Renal pelvis (tissue), 4 donors: ENCODE measurements around the gene NPR2. TPM values are rescaled to one million over a fixed set of nuclear protein-coding genes. Genes with fewer than 3 reads are reported as not detected.

Experiments used
- DNase-seq: peaks from one replicate; pipeline ENCODE4 v3.0.0-alpha.2; 2013
- polyA plus RNA-seq, 3 donors: library from polyadenylated mRNA; unstranded; fragments of 120-200 nt; gene quantifications; one replicate each; pipeline ENCODE4 v1.2.1, GENCODE V29; 2013; ENCODE audit not compliant: insufficient read length in 3 of 3

NPR2 gene
- polyA plus RNA-seq, 3 donors, result 24.5 to 29.4 (median 28.2) TPM

- DNase-seq, result no peak
These were observed 4.3 kb downstream of the NPR2 start for GRCh38 chr9:35795695-35796094.

DNA sequence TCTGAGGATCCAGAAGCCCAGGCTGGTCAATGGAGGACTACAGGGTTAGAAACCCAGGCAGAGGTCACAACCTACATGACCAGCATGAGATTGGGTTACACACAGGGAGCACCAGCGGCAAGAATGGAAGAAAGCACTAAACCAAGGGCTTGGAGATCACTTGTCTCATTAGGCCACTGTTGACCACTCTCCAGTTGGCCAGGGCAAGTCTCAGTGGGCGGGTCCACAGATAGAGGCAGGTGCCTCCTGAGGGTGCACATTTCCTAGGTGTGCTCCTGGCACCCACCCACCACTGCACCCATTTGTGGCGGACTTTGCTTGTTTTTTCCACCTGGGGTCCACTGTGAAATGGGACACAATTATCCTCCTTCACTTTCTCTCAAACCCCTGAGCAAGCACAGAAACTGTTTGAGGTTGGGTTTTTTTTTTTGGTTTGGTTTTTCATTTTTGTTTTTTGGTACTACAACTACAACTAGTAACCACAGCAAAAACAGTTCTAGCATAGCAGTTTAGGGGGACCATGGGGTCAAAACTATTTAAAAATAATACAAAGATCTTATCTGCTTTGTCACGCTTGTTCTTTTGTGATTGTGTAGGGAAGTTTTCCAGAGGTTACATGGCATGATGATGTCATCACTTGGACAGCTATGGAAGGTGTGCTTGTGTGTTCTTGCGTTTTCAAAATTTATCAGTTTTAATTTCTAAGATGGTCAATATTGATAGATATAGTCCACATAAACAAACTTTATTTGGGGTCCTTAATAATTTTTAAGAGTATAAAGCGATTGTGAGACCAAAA lies 6.1 kb downstream of the NPR2 start:
- DNase-seq, result no peak

GRCh38 chr9:35798658-35799374 lies 7.4 kb downstream of the NPR2 start:
- no peak for DNase-seq

DNA sequence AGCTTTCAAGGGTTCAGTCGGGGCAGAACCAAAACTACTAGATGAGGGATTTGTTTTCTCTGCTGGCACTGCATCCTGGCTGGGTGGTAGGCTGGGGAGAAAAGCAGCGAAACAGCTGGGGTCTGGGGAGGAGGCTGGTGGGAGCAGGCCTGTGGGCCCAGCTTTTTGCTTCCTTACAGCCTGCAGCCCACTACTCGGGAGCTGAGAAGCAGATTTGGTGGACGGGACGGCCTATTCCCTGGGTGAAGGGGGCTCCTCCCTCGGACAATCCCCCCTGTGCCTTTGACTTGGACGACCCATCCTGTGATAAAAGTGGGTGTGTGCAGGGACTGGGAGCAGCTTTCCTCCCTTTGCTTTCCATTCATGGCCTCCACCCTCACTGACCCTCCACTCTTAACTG lies 9.1 kb downstream of the NPR2 start:
- no peak for DNase-seq

GRCh38 chr9:35801328-35802128 lies 10.1 kb downstream of the NPR2 start:
- no peak for DNase-seq

DNA sequence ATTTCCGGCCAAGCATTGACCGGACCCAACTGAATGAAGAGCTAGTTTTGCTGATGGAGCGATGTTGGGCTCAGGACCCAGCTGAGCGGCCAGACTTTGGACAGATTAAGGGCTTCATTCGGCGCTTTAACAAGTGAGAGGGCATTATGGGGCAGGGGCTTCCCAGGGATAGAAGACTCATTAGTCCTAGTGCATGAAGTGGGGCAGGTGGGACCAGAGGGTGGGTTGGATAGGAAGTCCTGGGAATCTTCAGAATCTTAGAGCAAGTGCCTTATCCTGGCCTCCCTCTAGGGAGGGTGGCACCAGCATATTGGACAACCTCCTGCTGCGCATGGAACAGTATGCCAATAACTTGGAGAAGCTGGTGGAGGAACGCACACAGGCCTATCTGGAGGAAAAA lies 14.7 kb downstream of the NPR2 start:
- no peak for DNase-seq

DNA sequence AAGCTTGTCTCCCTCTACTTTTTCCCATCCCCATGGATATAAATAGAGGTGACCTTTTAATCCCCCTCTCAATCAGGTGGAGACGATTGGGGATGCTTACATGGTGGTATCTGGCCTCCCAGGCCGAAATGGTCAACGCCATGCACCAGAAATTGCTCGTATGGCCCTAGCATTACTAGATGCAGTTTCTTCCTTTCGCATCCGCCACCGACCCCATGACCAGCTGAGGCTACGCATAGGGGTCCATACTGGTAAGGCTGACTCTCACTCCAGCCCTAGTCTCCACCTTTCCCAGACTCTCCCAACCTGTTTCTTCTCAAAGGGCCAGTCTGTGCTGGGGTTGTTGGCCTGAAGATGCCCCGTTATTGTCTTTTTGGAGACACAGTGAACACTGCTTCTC lies 17.0 kb downstream of the NPR2 start:
- DNase-seq, result no peak

DNA sequence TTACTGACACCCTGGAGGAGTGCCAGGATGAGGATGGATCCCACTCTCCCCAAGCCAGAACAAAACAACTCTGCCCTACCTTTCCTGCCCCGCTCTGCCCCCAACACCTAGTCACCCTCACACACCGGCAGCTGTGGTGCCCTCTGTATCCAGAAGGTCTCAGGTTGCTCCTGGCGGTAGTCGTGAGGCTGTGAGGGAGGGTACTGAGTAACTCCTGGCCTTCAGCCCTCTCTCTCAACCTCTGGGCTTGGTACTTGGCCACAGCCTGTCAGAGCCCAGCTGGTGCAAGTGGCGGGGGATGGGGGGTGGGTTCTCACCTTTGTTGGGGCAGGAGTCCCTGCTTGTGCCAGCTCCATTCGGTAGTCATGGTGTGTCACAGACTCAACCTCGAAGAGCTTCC lies 18.7 kb downstream of the NPR2 start:
- no peak for DNase-seq

GRCh38 chr9:35811381-35812024 lies 20.1 kb downstream of the NPR2 start:
- no peak for DNase-seq

DNA sequence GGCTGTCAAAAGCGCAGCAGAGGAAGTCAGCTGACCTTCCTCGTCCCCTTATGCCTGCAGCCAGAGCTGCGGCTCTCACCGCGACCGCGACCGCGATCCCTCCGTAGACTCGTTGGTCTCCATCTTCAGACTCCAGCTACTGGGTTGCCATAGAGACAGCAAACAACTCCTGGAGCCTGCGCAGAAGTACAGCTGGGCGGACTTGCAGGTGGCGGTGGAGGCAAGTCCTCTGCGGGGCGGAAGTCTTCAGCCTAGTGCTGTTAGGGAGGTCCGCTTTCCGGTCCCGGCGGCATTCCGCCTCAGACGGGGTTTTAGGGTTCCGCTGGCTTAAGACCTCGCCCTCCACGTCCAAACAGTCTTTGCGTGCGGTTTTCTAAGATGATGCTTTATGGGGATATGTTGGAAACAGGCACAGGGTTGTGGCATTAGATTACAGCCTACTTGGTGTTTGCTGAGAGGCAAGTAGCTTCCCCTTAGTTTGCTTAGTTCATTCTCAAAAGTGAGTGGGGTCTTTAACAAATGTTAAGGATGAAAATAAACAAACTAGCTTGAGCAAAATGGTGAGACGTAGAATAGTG lies 20.7 kb downstream of the NPR2 start, which contains the start of gene SPAG8:
Gene SPAG8, minus strand, starts transcription at position 238 of the 578 bp plus-strand sequence. Its CDS starts 115 bp downstream, at position 123.
- peak; percentile 95 for DNase-seq

- DNase-seq, result no peak
These were observed 22.2 kb downstream of the NPR2 start for GRCh38 chr9:35813434-35814105.

DNA sequence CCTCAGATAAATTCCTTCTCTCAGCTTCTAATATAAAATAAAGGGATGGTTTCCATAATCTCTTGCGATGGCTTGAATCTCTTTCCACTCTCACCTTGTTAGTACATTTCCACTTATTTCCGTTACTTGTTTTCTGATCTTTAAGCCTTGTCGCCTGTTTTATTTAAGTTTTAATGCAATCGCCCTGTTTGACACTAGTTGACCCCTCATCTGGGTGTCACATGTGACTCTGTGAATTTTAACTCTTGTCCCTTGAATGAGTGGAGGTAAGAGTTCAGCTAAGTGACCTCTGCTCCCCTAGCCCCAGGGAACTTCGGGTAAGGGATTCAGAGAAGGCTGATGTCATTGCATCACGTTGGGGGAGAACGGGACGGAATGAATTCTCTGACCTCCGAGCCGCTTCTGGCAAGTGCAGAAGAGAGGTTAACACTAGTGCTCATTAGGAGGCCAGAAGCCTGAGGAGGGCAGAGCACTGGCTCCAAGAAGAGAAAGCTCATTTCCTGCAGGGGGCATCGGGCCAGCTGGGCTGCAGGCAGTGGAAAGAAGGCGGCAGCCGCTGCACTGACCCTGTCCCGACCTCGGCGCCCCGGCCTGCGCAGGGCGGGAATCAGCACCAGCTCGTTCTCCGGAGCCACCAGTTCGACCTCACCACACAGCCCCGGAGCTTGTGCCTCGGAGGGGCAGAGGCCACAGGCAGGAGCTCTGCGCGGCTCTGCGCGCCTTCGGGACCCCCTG lies 22.9 kb downstream of the NPR2 start:
- peak; percentile 51 for DNase-seq

- peak; percentile 98 for DNase-seq
These were observed 23.6 kb downstream of the NPR2 start, which contains the start of gene HINT2 for GRCh38 chr9:35814841-35815543. Gene HINT2 (minus strand): TSS chr9:35815042. CDS start chr9:35814979, 63 bp downstream.

DNA sequence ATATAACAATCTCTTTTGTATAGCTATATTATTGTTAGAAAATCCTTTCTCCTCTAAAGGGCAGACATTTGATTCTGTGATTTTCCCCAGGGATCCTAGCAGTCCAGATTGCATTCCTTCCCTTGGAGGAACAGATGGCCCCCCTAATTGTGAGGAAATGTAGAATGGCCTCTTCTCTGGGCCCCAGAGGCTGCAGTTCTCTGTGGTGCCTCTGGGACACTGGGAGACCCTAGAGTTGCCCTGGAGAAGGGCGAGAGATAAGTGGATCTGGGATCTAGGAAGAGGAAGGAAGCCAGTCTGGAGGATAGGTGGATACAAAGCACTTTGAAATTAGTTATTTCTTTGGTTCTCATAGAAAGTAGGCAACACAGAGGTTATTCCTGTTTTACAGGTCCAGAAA lies 25.3 kb downstream of the NPR2 start:
- no peak for DNase-seq

DNA sequence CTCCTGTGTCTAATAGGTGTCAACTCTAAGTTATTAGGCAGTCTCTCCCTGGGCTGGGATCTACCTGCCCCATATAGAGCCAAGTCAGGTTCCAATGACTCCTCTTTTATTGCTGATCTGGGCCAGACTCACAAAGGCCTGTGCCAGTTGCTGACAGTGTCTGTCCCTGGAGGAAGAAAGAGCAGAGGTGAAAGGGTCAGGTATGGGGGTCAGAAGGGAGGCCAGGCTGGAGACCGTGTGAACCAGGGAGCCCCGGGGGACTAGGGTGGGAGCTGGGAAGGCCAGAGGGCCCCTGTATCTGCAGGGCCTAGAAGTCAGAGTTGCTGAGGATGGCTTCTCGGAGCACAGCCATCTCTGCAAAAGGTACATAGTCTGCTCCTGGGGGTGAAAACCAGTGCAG lies 26.9 kb downstream of the NPR2 start:
- no peak for DNase-seq

GRCh38 chr9:35820076-35820475 lies 28.7 kb downstream of the NPR2 start:
- no peak for DNase-seq

DNA sequence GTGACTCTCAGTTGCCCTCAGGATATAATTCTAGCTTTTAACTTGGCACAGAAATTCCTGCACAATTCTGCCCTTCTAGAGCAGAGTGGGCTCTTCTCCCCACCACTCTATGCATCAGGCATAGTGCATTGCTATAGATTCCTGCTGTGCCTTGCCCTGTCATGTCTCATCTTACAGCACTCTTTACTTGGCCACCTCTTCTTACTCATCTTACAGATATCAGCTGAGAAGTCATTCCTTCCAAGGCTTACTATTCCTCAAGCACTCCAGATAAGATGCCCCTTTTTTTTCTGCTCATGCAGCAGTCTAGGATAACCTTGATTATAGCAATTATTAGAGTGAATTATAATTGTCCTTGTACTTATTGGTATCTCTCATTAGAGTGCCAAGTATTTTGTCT lies 31.5 kb downstream of the NPR2 start:
- DNase-seq, result no peak

DNA sequence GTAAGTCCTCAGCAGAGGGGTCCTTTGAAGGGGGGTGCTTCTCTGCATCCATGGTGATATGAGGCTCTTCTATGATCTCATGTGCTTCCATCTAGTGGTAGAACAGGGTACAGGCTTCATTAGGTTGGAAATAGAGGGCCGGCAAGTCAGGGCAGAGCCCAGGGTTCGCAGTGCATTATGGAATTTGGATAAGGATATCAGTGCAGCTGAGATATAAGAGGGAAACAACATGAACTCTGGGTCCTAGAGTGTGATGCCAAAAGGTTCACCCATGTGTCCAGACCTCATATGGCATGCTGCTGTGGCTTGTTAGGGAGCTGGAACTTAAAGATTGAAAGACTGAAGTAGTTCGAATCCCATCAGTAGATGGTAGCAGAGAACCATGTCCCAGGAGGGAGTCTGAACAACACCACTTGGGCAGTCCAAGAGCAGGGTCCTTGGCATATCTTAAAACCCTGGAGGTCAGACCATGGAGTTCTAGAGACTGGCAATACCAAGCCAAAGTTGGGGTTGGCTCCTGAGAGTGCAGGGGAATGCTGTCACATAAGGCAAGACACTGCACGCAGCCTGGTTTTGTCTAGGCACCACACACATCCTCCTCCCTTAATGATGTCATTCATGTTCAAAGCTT lies 34.8 kb downstream of the NPR2 start:
- DNase-seq, result peak; percentile 60

- DNase-seq, result no peak
These were observed 36.1 kb downstream of the NPR2 start for GRCh38 chr9:35827486-35827885.
